DMS53 treated with DMSO at 0.1 percent for 48 hours (cell line): ENCODE data around the gene S100A8.

ENCODE experiments used
- DNase-seq: peaks from one replicate; lab custom pipeline; 2025; ENCODE audit not compliant: unreplicated experiment; lab: John Stamatoyannopoulos, UW

Gene S100A8

DNA sequence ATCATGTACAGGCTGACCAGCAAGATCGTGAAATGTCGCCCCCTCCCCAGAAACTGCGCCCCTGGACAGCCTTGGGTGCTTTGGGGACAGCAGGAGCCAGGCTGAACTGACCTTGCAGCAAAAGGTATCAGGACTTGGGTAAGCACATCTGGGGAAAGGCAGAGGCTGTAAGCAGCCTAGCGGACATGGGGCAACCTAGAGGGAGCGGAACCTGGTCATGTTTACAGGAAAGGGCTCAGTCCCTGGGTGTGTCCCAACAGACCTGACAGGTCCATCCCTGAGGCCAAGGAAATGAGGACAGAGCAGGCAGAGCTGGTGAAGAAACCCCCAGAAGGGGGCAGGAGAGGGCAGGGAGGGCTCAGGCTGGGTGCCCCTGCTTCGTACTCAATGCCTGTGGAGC is 3.1 kb upstream of the S100A8 start:
- no peak for DNase-seq

DNA sequence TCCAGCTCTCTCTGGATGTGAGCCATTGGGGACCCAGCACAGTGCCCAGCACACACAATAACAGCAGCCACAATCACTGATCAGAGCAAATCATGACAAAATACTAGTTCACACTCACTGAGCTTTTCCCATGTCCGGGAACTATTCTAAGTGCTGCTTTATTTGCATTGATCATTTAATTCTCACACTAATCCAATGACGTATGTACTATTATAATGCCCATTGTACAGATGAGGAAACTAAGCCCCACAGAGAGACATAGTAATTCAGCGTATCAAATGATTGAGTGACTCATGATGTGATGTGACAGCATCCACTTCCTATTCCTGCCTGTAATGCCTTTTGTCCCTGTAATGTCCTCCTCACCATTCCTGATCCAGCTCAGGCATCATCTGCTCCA is 1.9 kb upstream of the S100A8 start:
- no peak for DNase-seq

- no peak for DNase-seq
Observed at GRCh38 chr1:153392258-153392657, 1.4 kb upstream of the S100A8 start.

DNA sequence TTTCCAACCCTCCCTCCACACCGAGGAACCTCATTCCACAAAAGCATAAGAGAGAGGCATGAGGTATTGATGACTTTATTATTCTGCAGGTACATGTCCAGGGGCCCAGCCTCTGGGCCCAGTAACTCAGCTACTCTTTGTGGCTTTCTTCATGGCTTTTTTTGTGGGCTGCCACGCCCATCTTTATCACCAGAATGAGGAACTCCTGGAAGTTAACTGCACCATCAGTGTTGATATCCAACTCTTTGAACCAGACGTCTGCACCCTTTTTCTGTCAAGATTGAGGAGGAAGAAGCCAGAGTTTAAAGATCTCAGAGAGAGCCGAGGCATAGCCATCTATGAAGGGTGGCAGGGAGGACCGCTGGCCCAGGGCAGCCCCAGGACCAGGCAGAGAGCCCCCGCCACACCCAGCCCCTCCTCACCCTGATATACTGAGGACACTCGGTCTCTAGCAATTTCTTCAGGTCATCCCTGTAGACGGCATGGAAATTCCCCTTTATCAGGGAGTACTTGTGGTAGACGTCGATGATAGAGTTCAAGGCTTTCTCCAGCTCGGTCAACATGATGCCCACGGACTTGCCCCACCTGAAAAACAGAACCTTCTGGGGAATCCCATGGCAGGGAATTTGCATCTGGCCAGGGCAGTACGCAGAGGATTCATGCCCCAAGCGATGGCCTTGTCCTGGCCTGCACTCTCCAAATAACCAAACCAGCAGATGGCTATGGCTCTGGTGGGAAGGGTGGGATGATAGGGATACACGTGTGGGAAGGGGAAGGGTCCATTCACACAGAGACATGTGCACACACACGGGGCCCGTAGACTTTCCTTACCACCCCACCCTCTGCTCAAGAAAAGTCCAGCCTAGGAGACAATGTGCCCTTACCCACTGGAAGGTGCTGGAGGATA is 647 bp downstream of the S100A8 start:
- no peak for DNase-seq

- no peak for DNase-seq
Observed at GRCh38 chr1:153389401-153389800, 1.5 kb downstream of the S100A8 start.

- DNase-seq, result no peak
Observed at GRCh38 chr1:153387785-153388184, 3.1 kb downstream of the S100A8 start.

- no peak for DNase-seq
Observed at GRCh38 chr1:153387001-153387400, 3.9 kb downstream of the S100A8 start.

- DNase-seq, result no peak
Observed at GRCh38 chr1:153386500-153386901, 4.4 kb downstream of the S100A8 start.

DNA sequence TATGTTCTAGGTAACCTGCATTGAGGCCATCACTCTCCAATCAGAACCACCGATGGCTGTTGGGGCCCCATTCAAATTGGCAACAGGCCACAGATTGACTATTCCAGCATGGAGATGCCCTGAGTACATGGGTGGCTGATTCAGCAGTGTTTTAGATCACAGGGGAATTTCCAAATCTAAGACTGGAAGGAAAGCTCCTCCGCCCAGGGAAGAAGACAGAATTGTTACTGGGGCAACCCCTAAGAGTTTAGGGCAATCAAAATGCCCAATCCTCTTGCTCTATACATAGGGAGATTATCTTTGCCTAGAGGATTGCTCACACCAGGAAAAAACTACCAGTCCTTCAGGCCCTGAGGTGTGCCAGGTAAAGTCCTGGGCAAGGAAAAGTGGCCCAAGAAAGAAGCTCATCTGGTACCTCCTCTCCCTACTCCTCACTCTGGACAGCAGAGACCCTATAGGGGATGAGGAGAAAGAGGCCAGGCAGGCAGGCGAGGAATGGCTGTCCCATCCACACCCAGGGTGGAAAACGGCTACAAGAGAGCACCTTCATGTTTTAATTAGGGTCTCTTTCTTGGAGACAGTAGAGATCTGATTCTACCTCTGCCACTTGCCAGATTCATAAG is 5.8 kb downstream of the S100A8 start:
- DNase-seq, result no peak

- no peak for DNase-seq
Observed at GRCh38 chr1:153380711-153381110, 10.2 kb downstream of the S100A8 start.

DNA sequence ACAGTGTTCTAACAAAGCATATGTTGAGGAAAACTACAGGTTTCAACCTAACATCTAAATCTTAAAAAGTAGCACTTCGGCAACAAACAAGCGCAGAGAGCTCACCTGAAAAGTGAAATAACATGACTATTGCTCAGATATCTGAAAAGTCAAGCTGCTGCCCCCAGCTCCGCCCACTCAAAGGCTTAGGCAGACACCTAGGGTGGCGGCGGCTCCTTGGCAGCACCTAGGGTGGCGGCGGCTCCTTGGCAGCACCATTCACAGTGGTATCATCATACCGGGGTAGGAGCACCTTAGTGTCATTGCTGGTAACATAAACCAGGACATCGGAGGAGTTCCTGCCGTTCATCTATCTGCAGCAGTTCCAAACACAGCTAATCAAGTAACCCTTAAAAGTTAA is 11.3 kb downstream of the S100A8 start:
- no peak for DNase-seq

- DNase-seq, result no peak
Observed at GRCh38 chr1:153375511-153375910, 15.4 kb downstream of the S100A8 start, which contains the start of gene S100A12. S100A12 (minus strand) TSS chr1:153375621; CDS start chr1:153374592, 1,029 bp downstream.

- DNase-seq, result no peak
Observed at GRCh38 chr1:153374071-153374470, 16.8 kb downstream of the S100A8 start.

- DNase-seq, result no peak
Observed at GRCh38 chr1:153372571-153372970, 18.3 kb downstream of the S100A8 start.

GRCh38 chr1:153371231-153371630 is 19.6 kb downstream of the S100A8 start:
- DNase-seq, result no peak

DNA sequence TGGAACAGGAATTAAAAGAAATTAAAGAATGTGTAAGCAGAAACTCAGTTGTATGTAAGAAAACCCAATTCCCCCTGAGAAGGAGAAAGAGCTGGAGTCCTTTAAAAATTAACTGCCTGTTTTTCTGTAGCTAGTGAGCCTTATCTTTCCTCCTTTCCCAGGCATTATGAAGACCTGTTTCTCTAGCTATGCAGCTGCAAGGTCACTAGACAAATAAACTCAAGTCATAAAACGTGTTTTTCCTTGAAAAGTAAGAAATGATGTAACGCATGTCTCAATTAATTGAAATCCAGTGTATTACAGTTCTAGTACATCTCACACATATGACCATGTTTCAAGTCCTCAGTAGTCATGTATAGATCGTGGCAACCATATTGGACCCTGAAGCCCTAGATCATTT is 20.7 kb downstream of the S100A8 start:
- no peak for DNase-seq

- no peak for DNase-seq
Observed at GRCh38 chr1:153368495-153368894, 22.4 kb downstream of the S100A8 start.

- DNase-seq, result no peak
Observed at GRCh38 chr1:153367090-153367489, 23.8 kb downstream of the S100A8 start.

DNA sequence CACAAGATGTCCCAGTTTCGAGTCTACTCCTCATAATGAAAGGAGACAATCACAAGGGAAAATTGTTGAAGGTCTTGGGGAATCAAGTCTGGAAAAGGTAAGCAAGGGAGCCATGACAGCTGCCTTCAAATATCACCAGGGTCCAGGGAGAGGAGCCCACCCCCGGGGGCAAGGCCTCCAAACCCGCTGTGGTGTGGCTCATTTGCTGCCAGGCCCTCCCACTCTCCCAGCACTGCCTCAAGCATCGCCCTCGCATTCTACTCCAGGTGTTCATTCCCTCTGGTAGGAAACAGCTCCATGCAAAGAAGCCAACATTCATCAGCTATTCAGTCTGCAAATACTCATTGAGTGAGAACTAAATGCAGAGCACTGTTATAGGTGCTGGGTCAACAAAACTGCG is 24.6 kb downstream of the S100A8 start:
- no peak for DNase-seq

DNA sequence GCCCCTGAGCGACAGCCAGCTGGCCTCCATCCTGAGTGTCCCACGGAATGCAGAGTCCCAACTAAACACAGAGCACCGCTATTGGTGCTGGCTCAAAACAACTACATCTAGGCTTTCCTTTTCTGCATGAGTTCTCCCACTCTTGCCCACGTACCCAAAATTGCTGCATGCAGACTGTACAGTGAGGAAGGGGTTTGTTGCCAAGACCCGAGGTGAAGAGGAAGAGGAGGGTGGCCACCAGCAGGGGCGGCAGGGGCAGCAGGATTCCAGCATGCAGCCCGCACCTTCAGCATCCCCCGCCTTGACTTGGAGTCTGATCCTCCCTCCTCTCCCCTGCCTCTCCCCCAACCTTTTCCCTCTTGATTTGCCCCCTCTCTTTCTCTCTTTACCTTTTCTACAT is 25.2 kb downstream of the S100A8 start:
- no peak for DNase-seq

DNA sequence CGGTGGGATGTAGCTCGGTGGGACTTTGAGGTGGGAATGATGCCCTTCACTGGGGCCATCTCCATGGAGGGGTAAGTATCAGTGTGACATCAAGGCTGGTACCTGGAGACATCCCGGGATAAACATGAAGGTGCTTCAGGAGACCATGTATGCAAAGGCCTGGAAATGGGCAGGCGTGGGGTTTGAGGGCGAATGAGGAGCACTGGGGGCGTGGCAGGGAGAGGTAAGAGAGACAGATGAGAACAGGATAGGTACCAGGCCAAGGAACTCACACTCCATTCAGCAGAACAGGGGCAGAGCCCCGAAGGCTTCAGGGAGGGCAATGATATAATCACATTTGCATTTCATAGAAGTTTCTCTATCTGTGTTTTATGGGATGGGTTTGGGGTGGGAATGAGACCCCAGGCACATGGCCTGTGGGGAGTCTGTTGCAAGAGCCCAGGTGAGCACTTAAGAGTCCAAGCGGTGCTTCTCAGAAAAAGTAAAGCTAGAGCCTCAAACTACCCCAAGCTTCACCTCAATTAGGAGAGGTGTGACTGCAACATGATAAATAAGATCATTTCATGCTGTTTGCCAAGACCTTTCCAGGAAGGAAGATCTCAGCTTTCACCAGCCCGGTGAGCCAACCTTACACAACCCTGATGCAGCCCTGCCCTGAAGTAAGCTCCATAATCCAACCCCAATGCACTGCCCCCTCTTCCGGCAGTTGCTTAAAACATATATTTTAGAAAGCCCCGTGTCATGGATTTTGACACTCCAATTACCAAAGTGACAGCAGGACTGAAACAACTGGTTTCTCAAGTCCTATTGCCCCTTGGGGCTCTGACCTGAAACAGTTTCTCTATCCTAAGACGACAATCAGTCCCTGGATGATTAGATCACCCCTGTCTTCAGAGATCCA is 25.9 kb downstream of the S100A8 start:
- DNase-seq, result no peak
